CD14-positive monocyte (primary cell): ENCODE measurements around the gene ARHGEF25. TPM values are rescaled to one million over a fixed set of nuclear protein-coding genes. Genes with fewer than 3 reads are reported as not detected.

Experiments used
- DNase-seq, 3 donors: peaks; one replicate each; pipeline ENCODE4 v3.0.0-alpha.2; 2011 to 2022
- H2AFZ ChIP-seq: 2 replicates; pipeline ENCODE4 v1.6.0; 2012; ENCODE audit warnings: mild to moderate bottlenecking, low read depth, low read length, inconsistent platforms; ENCODE audit not compliant: insufficient read depth, poor library complexity, severe bottlenecking
- H3K27ac ChIP-seq, 2 donors: 1 replicate in 1 of 2; 2 replicates in 1 of 2; pipeline ENCODE4 v1.5.1; 2012 to 2013; ENCODE audit warnings: low read length in 2 of 2, control low read depth in 1 of 2, inconsistent platforms in 1 of 2, low read depth in 1 of 2, mild to moderate bottlenecking in 1 of 2
- H3K27me3 ChIP-seq, 2 donors: one replicate each; pipeline versions ENCODE4 v1.6.0 to v1.6.1; 2011 to 2013; ENCODE audit warnings: low read length in 2 of 2; ENCODE audit not compliant: control insufficient read depth in 2 of 2, insufficient read depth in 2 of 2
- H3K36me3 ChIP-seq, 2 donors: replicated peaks in 1 of 2; 1 replicate in 1 of 2; 2 replicates in 1 of 2; pipeline versions ENCODE4 v1.5.1 to v1.6.1; 2012 to 2013; ENCODE audit warnings: low read length in 2 of 2, control low read depth in 1 of 2, inconsistent platforms in 1 of 2, mild to moderate bottlenecking in 1 of 2; ENCODE audit not compliant: insufficient read depth in 2 of 2, control insufficient read depth in 1 of 2
- H3K4me1 ChIP-seq, 2 donors: 1 replicate in 1 of 2; 2 replicates in 1 of 2; pipeline versions ENCODE4 v1.5.1 to v1.6.1; 2012 to 2013; ENCODE audit warnings: low read length in 2 of 2, control low read depth in 1 of 2, inconsistent platforms in 1 of 2, mild to moderate bottlenecking in 1 of 2, moderate library complexity in 1 of 2; ENCODE audit not compliant: insufficient read depth in 2 of 2, control insufficient read depth in 1 of 2
- H3K4me2 ChIP-seq: replicated peaks from 2 replicates; pipeline ENCODE3; 2012; ENCODE audit warnings: low read length, moderate library complexity, mild to moderate bottlenecking; ENCODE audit not compliant: poor library complexity, severe bottlenecking; ENCODE audit errors: extremely low read depth
- H3K4me3 ChIP-seq, 3 experiments: fragments of 200-600 bp in 1 of 3; sonication (generic) in 1 of 3; replicated peaks in 1 of 3; 1 replicate in 2 of 3; 2 replicates in 1 of 3; pipeline ENCODE4 v1.5.1; 2011 to 2013; ENCODE audit warnings: low read length in 3 of 3, mild to moderate bottlenecking in 3 of 3, control low read depth in 2 of 3, low read depth in 2 of 3, inconsistent platforms in 1 of 3, moderate library complexity in 1 of 3
- H3K79me2 ChIP-seq: 2 replicates; pipeline ENCODE4 v1.6.0; 2012; ENCODE audit warnings: mild to moderate bottlenecking, control low read depth, inconsistent platforms, low read length, moderate library complexity; ENCODE audit not compliant: insufficient read depth
- H3K9ac ChIP-seq: 2 replicates; pipeline ENCODE4 v1.6.0; 2017; ENCODE audit warnings: low read length, mild to moderate bottlenecking; ENCODE audit not compliant: insufficient read depth, poor library complexity, severe bottlenecking
- H3K9me3 ChIP-seq, 2 donors: replicated peaks in 1 of 2; 1 replicate in 1 of 2; 2 replicates in 1 of 2; pipeline versions ENCODE4 v1.5.1 to v1.6.1; 2012 to 2013; ENCODE audit warnings: low read length in 2 of 2, control low read depth in 1 of 2; ENCODE audit not compliant: control insufficient read depth in 1 of 2, insufficient read depth in 1 of 2
- H4K20me1 ChIP-seq: 2 replicates; pipeline ENCODE4 v1.6.0; 2012; ENCODE audit warnings: mild to moderate bottlenecking, low read length, control low read depth, moderate library complexity; ENCODE audit not compliant: insufficient read depth
- H3K27ac Mint-ChIP-seq, 7 donors: one replicate each; pipeline ENCODE4 v1.8.0; 2020; ENCODE audit warnings: mild to moderate bottlenecking in 7 of 7, mixed read lengths in 7 of 7, moderate library complexity in 6 of 7, inconsistent platforms in 2 of 7
- H3K27me3 Mint-ChIP-seq, 3 donors: one replicate each; pipeline ENCODE4 v1.8.0; 2021 to 2022; ENCODE audit warnings: low read depth in 3 of 3, mild to moderate bottlenecking in 3 of 3, mixed read lengths in 3 of 3, moderate library complexity in 3 of 3, inconsistent platforms in 1 of 3
- H3K36me3 Mint-ChIP-seq, 2 donors: one replicate each; pipeline ENCODE4 v1.8.0; 2020; ENCODE audit warnings: mixed read lengths in 2 of 2, inconsistent platforms in 1 of 2, mild to moderate bottlenecking in 1 of 2
- H3K4me1 Mint-ChIP-seq: one replicate; pipeline ENCODE4 v1.8.0; 2020; ENCODE audit warnings: mild to moderate bottlenecking, mixed read lengths
- H3K4me3 Mint-ChIP-seq, 2 donors: one replicate each; pipeline ENCODE4 v1.8.0; 2020; ENCODE audit warnings: mild to moderate bottlenecking in 2 of 2, mixed read lengths in 2 of 2, moderate library complexity in 1 of 2
- H3K9me3 Mint-ChIP-seq, 7 donors: one replicate each; pipeline ENCODE4 v1.8.0; 2020 to 2022; ENCODE audit warnings: mixed read lengths in 7 of 7, mild to moderate bottlenecking in 6 of 7, moderate library complexity in 6 of 7, inconsistent platforms in 2 of 7
- WGBS: methylation state at CpG from one replicate; pipeline ENCODE4 v1.1.5; 2013; ENCODE audit warnings: missing lambda C conversion rate; ENCODE audit not compliant: insufficient coverage; 5-methylcytosine and 5-hydroxymethylcytosine counted together
- intact Hi-C, 2 donors: fragments of 100-400 bp; cut with micrococcal nuclease; formaldehyde crosslinking; loops; one replicate each; pipeline versions ENCODE4 v1.15.0 to v1.15.1; 2023
- polyA plus RNA-seq, 3 donors: library from polyadenylated mRNA; depleted of rRNA in 1 of 3; unstranded in 2 of 3; stranded (reverse) in 1 of 3; fragments of 300-500 nt in 2 of 3; fragments of >200 nt in 1 of 3; fragmentation: Illumina TruSeq in 2 of 3; gene quantifications; 1 replicate in 2 of 3; 2 replicates in 1 of 3; pipeline ENCODE4 v1.2.3, GENCODE V29; 2012 to 2021
- TF ChIP-seq, protein P1 (sequence below): fragments of 200-600 bp; IDR thresholded peaks from one replicate; pipeline ENCODE4 v1.8.0; 2022; ENCODE audit warnings: antibody characterized with exemption, mild to moderate bottlenecking

The ARHGEF25 gene
- polyA plus RNA-seq, 3 donors = not detected

DNA sequence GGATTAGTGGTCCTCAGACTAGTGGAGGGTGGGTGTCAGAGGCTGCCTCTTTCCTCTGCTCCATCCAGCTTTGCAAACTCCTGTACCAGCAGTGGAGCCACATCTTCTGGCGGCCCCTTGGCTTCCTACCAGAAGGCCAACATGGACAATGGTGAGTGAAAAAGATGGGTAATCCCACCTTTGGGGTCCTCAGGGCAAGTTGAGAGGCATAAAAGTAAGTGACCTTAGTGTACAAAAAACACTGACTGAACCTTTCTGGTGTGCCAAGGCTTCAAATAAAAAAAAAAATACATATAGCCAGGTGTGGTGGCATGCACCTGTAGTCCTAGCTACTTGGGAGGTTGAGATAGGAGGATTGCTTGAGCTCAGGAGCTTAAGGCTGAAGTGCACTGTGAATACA lies 29.4 kb upstream of the ARHGEF25 start:
- H4K20me1 ChIP-seq = no peaks in the 10 kb centered on the region
- Mint-ChIP-seq H3K9me3 (no peaks in the 10 kb centered on the region), H3K36me3 (no peaks in the 10 kb centered on the region), H3K27ac (no peak overlapping the region), H3K27me3 (peaks cover 6 to 20% (median 11%) of the 10 kb centered on the region in 3 donors), H3K4me1 (peaks cover 22% of the 10 kb centered on the region), H3K4me3 (no peak overlapping the region)
- no peaks in the 10 kb centered on the region for H3K36me3 ChIP-seq
- H2AFZ ChIP-seq = no peak overlapping the region
- H3K27ac ChIP-seq = no peak overlapping the region
- H3K4me3 ChIP-seq = no peak overlapping the region
- no peaks in the 10 kb centered on the region for H3K9me3 ChIP-seq
- peaks cover 15 to 17% of the 10 kb centered on the region in 2 donors for H3K4me1 ChIP-seq
- H3K79me2 ChIP-seq = no peaks in the 10 kb centered on the region
- H3K9ac ChIP-seq = no peak overlapping the region
- intact Hi-C loops = loop anchor here in 1 of 2 donors (5.0 to 10.0 kb wide), 2 partner anchors 40 to 113 kb away; partner anchors contain the start of gene OS9
- no peak for DNase-seq
- peaks cover 2 to 8% of the 10 kb centered on the region in 2 donors for H3K27me3 ChIP-seq
- no peak overlapping the region for H3K4me2 ChIP-seq
- WGBS = no CpG with 5 or more reads among the region's 1 CpG
- TF ChIP-seq, protein P1, sequence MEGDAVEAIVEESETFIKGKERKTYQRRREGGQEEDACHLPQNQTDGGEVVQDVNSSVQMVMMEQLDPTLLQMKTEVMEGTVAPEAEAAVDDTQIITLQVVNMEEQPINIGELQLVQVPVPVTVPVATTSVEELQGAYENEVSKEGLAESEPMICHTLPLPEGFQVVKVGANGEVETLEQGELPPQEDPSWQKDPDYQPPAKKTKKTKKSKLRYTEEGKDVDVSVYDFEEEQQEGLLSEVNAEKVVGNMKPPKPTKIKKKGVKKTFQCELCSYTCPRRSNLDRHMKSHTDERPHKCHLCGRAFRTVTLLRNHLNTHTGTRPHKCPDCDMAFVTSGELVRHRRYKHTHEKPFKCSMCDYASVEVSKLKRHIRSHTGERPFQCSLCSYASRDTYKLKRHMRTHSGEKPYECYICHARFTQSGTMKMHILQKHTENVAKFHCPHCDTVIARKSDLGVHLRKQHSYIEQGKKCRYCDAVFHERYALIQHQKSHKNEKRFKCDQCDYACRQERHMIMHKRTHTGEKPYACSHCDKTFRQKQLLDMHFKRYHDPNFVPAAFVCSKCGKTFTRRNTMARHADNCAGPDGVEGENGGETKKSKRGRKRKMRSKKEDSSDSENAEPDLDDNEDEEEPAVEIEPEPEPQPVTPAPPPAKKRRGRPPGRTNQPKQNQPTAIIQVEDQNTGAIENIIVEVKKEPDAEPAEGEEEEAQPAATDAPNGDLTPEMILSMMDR = no peak

DNA sequence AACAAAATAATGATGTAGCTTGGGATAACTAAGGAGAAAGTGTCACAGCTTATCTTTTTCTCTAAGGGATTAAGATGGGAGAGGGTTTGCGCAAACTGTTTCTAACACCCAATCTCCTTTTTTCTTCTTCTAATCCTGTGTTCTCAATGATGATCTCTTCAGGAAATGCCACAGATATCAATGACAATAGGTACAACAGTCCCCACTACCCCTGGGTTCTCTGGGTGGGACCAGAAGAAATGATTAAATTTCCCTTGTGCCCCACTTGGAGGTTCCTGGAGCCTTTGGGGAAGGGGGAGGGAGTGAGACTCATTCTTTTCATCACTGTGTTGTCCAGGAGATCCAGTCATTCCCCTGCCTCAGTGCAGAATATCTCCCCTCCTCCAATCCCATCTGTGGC lies 28.8 kb upstream of the ARHGEF25 start:
- Histone ChIP-seq H3K9me3 (no peaks in the 10 kb centered on the region), H3K9ac (no peak overlapping the region), H3K4me1 (peaks cover 15 to 17% of the 10 kb centered on the region in 2 donors), H3K4me2 (no peak overlapping the region), H4K20me1 (no peaks in the 10 kb centered on the region), H3K27ac (no peak overlapping the region), H3K36me3 (no peaks in the 10 kb centered on the region), H3K4me3 (no peak overlapping the region), H3K27me3 (peaks cover 5 to 14% of the 10 kb centered on the region in 2 donors), H3K79me2 (no peaks in the 10 kb centered on the region), H2AFZ (no peak overlapping the region)
- Mint-ChIP-seq H3K4me1 (peaks cover 22% of the 10 kb centered on the region), H3K4me3 (no peak overlapping the region), H3K27me3 (peaks cover 5 to 20% (median 9%) of the 10 kb centered on the region in 3 donors), H3K36me3 (no peaks in the 10 kb centered on the region), H3K9me3 (no peaks in the 10 kb centered on the region), H3K27ac (no peak overlapping the region)
- intact Hi-C loops = loop anchor here in 1 of 2 donors (5.0 to 10.0 kb wide), 2 partner anchors 40 to 112 kb away; partner anchors contain the start of gene OS9
- TF ChIP-seq, protein P1 = no peak
- no CpG with 5 or more reads among the region's 1 CpG for WGBS
- DNase-seq = no peak
